PC-3 (cell line): ENCODE results near the gene PLXND1. TPM values are rescaled to one million over a fixed set of nuclear protein-coding genes. Genes with fewer than 3 reads are reported as not detected.

Experiments
- ATAC-seq: fragments of 200-7000 bp; cut with Tn5 transposase; 2 replicates; pipeline ENCODE4 v1.9.1; 2020; ENCODE audit warnings: mild to moderate bottlenecking, moderate library complexity
- BruUV-seq: library from RNA; stranded (reverse); fragments of 400-500 nt; replicated peaks from 2 replicates; lab custom pipeline; 2021; lab: Mats Ljungman, UMichigan
- CTCF ChIA-PET: fragments of 300-600 bp; sonication (Branson Sonifier 250); formaldehyde crosslinking; loops from one replicate; lab custom pipeline; 2022; ENCODE audit warnings: antibody characterized with exemption; lab: Charles Lee
- POLR2A ChIA-PET: fragments of 300-600 bp; sonication (Branson Sonifier 250); formaldehyde crosslinking; loops from one replicate; lab custom pipeline; 2022; ENCODE audit warnings: antibody characterized with exemption; ENCODE audit not compliant: unreplicated experiment; lab: Charles Lee
- DNase-seq: peaks from one replicate; pipeline ENCODE4 v3.0.0-alpha.2; 2015
- H2AFZ ChIP-seq: fragments of 300-600 bp; sonication (generic); 2 replicates; pipeline ENCODE4 v1.6.0; 2016; ENCODE audit warnings: antibody characterized with exemption, low read length
- H3F3A ChIP-seq: fragments of 300-600 bp; sonication (generic); one replicate; pipeline ENCODE4 v1.6.0; 2017; ENCODE audit warnings: antibody characterized with exemption, low read length, control low read depth, mild to moderate bottlenecking; ENCODE audit not compliant: unreplicated experiment
- H3K27ac ChIP-seq: fragments of 300-600 bp; sonication (generic); 2 replicates; pipeline ENCODE4 v1.5.1; 2016; ENCODE audit warnings: mild to moderate bottlenecking, low read length
- H3K27me3 ChIP-seq: fragments of 300-600 bp; sonication (generic); 2 replicates; pipeline ENCODE4 v1.6.1; 2016; ENCODE audit warnings: low read length, mixed read lengths
- H3K36me3 ChIP-seq: fragments of 300-600 bp; sonication (generic); 2 replicates; pipeline ENCODE4 v1.6.1; 2016; ENCODE audit warnings: low read depth, mixed run types, low read length, mixed read lengths
- H3K4me1 ChIP-seq: fragments of 300-600 bp; sonication (generic); 2 replicates; pipeline ENCODE4 v1.5.1; 2016; ENCODE audit warnings: low read length; ENCODE audit not compliant: insufficient read depth
- H3K4me2 ChIP-seq: fragments of 300-600 bp; sonication (generic); 2 replicates; pipeline ENCODE4 v1.6.0; 2016; ENCODE audit warnings: low read length
- H3K4me3 ChIP-seq: fragments of 300-600 bp; sonication (generic); 2 replicates; pipeline ENCODE4 v1.5.1; 2016; ENCODE audit warnings: mild to moderate bottlenecking, low read length, mixed read lengths
- H3K79me2 ChIP-seq: fragments of 300-600 bp; sonication (generic); 2 replicates; pipeline ENCODE4 v1.6.1; 2017; ENCODE audit warnings: low read length, mixed read lengths
- H3K9ac ChIP-seq: fragments of 300-600 bp; sonication (generic); 2 replicates; pipeline ENCODE4 v1.6.0; 2016; ENCODE audit warnings: mild to moderate bottlenecking, low read length
- H3K9me2 ChIP-seq: fragments of 300-600 bp; sonication (generic); replicated peaks from 2 replicates; pipeline ENCODE4 v1.6.1; 2016; ENCODE audit warnings: mixed run types, low read length, mixed read lengths
- H3K9me3 ChIP-seq: fragments of 300-600 bp; sonication (generic); 2 replicates; pipeline ENCODE4 v1.6.1; 2016; ENCODE audit warnings: low read length, mixed read lengths
- H4K20me1 ChIP-seq: fragments of 300-600 bp; sonication (generic); 2 replicates; pipeline ENCODE4 v1.6.1; 2016; ENCODE audit warnings: low read length, mixed read lengths
- EZH2 ChIP-seq: fragments of 300-600 bp; sonication (generic); IDR thresholded peaks from one replicate; pipeline ENCODE4 v1.6.1; 2017; ENCODE audit warnings: antibody characterized with exemption, mild to moderate bottlenecking, low read length; ENCODE audit not compliant: unreplicated experiment
- EZH2phosphoT487 ChIP-seq: fragments of 300-600 bp; sonication (generic); IDR thresholded peaks from 2 replicates; pipeline ENCODE4 v1.6.1; 2018; ENCODE audit warnings: mild to moderate bottlenecking, antibody characterized with exemption, low read length, borderline replicate concordance
- intact Hi-C: fragments of 100-400 bp; cut with micrococcal nuclease; formaldehyde crosslinking; loops from 2 replicates; pipeline ENCODE4 v1.9.0; 2023
- total RNA-seq: library from RNA; depleted of rRNA; stranded (reverse); fragments of >200 nt; gene quantifications from 2 replicates; pipeline ENCODE4 v1.2.3, GENCODE V29; 2014
- TF ChIP-seq, protein P1 (sequence below): fragments of 300-600 bp; sonication (generic); conservative IDR thresholded peaks from 2 replicates; pipeline ENCODE4 v1.5.1; 2017; ENCODE audit warnings: antibody characterized with exemption, low read depth, mild to moderate bottlenecking, low read length

Gene PLXND1
- total RNA-seq, 1 experiment from 2014 or later, result 19.2 TPM

DNA sequence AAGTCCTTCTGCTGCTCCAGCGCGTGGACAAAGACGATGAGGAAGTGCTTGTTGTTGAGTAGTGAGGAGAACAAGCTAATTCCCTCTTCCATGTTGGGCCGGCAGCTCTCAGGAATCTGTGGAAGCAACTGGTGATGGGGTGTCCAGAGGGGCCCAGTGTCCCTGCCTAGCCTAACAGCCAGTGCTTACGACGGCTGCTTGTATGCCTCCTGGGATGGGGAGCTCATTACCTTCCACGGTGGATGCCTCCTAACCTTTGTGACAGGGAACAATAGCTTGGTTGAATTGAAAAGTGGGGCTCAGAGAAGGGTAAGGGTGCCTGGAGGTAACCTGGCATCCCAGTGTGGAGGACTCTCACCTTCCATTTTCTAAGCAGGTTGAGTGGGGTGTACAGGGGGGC is 40.6 kb downstream of the PLXND1 start:
- no peak for DNase-seq
- Histone ChIP-seq H3K79me2 (no peaks in the 10 kb centered on the region), H2AFZ (no peak overlapping the region), H4K20me1 (no peaks in the 10 kb centered on the region), H3K9me3 (no peaks in the 10 kb centered on the region), H3K4me3 (no peak overlapping the region), H3K27ac (no peak overlapping the region), H3K4me2 (no peak overlapping the region), H3F3A (no peaks in the 10 kb centered on the region), H3K9me2 (no peaks in the 10 kb centered on the region), H3K4me1 (no peaks in the 10 kb centered on the region), H3K27me3 (no peaks in the 10 kb centered on the region), H3K9ac (no peak overlapping the region), H3K36me3 (no peaks in the 10 kb centered on the region)
- no TSS peak for BruUV-seq
- intact Hi-C loops, result no loop called here
- no peak for ATAC-seq
- CTCF ChIA-PET, result no interaction called here
- POLR2A ChIA-PET, result no interaction called here
- TF ChIP-seq, protein P1, sequence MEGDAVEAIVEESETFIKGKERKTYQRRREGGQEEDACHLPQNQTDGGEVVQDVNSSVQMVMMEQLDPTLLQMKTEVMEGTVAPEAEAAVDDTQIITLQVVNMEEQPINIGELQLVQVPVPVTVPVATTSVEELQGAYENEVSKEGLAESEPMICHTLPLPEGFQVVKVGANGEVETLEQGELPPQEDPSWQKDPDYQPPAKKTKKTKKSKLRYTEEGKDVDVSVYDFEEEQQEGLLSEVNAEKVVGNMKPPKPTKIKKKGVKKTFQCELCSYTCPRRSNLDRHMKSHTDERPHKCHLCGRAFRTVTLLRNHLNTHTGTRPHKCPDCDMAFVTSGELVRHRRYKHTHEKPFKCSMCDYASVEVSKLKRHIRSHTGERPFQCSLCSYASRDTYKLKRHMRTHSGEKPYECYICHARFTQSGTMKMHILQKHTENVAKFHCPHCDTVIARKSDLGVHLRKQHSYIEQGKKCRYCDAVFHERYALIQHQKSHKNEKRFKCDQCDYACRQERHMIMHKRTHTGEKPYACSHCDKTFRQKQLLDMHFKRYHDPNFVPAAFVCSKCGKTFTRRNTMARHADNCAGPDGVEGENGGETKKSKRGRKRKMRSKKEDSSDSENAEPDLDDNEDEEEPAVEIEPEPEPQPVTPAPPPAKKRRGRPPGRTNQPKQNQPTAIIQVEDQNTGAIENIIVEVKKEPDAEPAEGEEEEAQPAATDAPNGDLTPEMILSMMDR, result no peak
- TF ChIP-seq EZH2phosphoT487, result no peak
- TF ChIP-seq EZH2, result no peak

DNA sequence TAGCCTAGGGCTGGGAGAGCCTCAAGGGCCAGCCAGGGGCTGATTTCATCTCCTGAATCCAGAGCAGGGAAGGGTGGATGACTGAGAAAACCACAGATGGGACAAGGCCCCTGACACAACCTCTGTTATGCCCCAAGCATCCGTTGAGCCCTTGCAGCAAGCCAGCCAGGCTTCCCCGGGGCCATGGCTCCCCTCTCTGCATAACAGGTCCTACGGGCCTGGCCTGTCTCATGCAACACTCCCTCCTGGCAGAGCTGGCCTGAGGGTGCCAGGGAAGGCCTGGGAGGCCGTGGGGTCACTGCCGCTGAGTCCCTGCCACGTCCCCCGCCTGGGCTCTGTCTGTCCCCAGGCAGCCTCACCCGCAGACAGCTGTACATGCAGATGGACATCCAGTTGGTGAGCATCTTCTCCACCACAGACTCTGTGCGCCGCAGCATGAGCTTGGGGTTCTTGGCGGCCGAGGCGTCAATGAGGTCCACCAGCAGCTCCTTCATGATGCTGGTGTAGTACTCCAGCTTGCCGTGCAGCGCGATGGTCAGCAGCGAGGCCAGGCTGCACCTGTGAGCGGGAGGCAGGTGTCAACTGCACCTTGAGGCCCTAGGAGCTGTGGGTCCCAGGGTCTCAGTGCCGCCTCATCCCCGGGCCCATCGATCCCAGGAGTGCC is 41.4 kb downstream of the PLXND1 start:
- Histone ChIP-seq H3K9ac (no peak overlapping the region), H3K4me1 (no peaks in the 10 kb centered on the region), H3K27me3 (no peaks in the 10 kb centered on the region), H3K79me2 (no peaks in the 10 kb centered on the region), H3K9me3 (no peaks in the 10 kb centered on the region), H3K9me2 (no peaks in the 10 kb centered on the region), H3K27ac (no peak overlapping the region), H2AFZ (no peak overlapping the region), H3F3A (no peaks in the 10 kb centered on the region), H3K36me3 (no peaks in the 10 kb centered on the region), H3K4me2 (no peak overlapping the region), H4K20me1 (no peaks in the 10 kb centered on the region), H3K4me3 (no peak overlapping the region)
- BruUV-seq, result no TSS peak
- CTCF ChIA-PET, result no interaction called here
- POLR2A ChIA-PET, result no interaction called here
- intact Hi-C loops, result no loop called here
- ATAC-seq (no peak), DNase-seq (no peak)
- TF ChIP-seq EZH2phosphoT487, result no peak
- TF ChIP-seq, protein P1, result no peak
- no peak for TF ChIP-seq EZH2

DNA sequence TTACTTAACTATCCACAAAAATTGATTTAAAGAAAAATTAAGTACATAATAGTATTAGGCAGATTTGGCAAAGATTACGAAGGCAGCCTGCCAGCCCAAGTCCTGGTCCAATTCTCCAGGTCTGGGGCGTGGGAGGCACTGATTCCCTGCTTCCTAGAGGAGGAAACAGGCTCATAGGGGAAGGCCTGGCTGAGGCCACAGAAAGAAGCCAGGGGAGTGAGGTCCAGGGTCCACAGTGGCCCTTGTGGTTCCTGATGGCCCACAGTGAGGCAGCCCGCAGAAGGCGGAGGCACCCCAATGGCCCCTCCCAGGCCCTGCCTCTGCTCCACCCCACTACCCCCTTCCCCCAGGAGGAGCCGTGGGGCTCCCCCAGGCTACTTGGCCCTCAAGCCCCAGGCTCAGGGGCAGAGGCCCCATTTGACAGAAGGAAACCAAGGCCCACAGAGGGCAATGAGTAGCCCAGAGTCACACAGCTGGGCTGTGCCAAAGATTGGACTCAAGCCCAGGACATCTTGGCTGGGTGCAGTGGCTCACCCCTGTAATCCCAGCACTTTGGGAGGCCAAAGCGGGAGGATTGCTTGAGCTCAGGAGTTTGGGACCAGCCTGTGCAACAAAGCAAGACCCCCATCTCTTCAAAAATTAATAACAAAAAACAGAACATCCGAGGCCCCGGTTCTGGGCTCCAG is 42.5 kb downstream of the PLXND1 start:
- no peaks in the 10 kb centered on the region for H3K27me3 ChIP-seq
- H3K4me1 ChIP-seq, result no peaks in the 10 kb centered on the region
- no peaks in the 10 kb centered on the region for H3K9me2 ChIP-seq
- H4K20me1 ChIP-seq, result no peaks in the 10 kb centered on the region
- ChIA-PET POLR2A (no interaction called here), CTCF (no interaction called here)
- BruUV-seq, result no TSS peak
- no peaks in the 10 kb centered on the region for H3K36me3 ChIP-seq
- H3K9ac ChIP-seq, result no peak overlapping the region
- no peaks in the 10 kb centered on the region for H3K9me3 ChIP-seq
- no peak for DNase-seq
- H2AFZ ChIP-seq, result no peak overlapping the region
- ATAC-seq, result no peak
- no peak overlapping the region for H3K4me2 ChIP-seq
- intact Hi-C loops, result no loop called here
- H3K79me2 ChIP-seq, result no peaks in the 10 kb centered on the region
- no peaks in the 10 kb centered on the region for H3F3A ChIP-seq
- TF ChIP-seq, protein P1, result no peak
- no peak for TF ChIP-seq EZH2
- no peak for TF ChIP-seq EZH2phosphoT487
- H3K27ac ChIP-seq, result no peak overlapping the region
- no peak overlapping the region for H3K4me3 ChIP-seq
